GM21381 (cell line): ENCODE measurements around the gene AGTRAP.

ENCODE experiments used
- ATAC-seq: cut with Tn5 transposase; IDR thresholded peaks from one replicate; pipeline ENCODE4 v1.9.1; 2021; ENCODE audit warnings: mild to moderate bottlenecking, moderate library complexity; ENCODE audit not compliant: unreplicated experiment

The AGTRAP gene

GRCh38 chr1:11795238-11795890, 59.4 kb downstream of the AGTRAP start:
- no peak for ATAC-seq

GRCh38 chr1:11796036-11796828, 60.3 kb downstream of the AGTRAP start:
- no peak for ATAC-seq

GRCh38 chr1:11797525-11798216, 61.7 kb downstream of the AGTRAP start:
- no peak for ATAC-seq

DNA sequence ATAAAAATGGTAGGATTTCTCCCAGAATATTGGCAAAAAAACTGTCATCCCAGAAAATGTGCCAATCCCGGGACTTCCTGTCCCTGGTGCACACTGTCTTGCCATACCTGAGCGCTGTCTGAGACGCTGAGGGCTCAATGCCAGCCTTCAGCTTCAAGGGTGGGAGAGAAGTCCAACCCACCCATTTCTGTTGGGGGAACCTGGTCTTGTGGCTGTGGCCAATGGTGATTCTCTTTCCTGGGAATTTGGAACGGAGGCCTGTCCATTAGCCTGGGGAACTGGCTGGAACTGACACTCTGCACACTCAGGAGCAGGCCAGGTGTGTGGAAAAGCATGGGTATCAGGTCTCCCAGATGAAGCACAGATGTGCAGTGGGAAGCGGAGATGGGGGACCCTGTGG, 63.2 kb downstream of the AGTRAP start:
- ATAC-seq: no peak

DNA sequence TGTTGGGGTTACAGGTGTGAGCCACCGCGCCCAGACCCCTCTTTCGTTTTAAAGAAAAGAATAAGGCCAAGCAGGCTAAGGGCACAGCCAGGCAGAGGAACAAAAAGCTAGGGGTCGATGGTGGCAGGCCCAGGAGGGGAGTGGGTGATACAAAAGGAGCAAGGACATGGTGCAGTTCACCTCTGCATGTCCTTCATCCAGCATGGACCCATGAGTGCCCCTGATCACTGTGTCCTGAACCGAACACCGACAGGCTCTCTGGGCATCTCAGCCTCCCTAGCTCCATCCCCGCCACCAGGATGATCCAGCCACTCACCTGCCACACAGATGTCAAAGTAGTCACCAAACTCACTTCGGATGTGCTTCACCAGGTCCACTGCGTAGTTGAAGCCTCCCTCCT, 64.0 kb downstream of the AGTRAP start:
- ATAC-seq: no peak

DNA sequence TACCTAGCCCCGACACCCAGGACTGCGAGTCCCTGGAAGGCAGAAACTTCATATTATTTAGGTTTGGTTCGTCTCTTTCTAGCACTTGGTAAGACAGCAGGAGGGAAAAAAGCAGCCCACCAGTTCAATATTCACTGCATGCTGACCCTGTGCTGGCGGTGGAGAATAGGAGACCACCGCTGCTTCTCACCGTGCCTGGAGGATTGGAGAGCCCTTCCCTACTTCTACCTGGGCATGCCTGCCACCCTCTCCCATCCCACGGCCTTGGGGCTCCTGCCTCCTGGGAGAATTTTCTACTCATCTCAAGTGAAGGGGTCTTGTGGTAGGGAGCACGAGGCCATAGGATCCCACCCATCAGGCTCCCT, 64.4 kb downstream of the AGTRAP start:
- ATAC-seq: no peak
